ENCODE results near the gene B4GAT1.

Gene B4GAT1

GRCh38 chr11:66363187-66363601 lies 15.8 kb upstream of the B4GAT1 start:
- peaks cover 15% of the 10 kb centered on the region; the same call in 1 of the 2 replicates for H3K27me3 ChIP-seq (ENCODE audit: insufficient read depth, low read depth)
- no peak overlapping the region for H3K9ac ChIP-seq
- H3K79me2 ChIP-seq (ENCODE audit: insufficient read depth, low read depth) = no peaks in the 10 kb centered on the region
- no peak overlapping the region for H3K4me2 ChIP-seq
- H3K4me1 ChIP-seq (ENCODE audit: low read depth, poor library complexity, severe bottlenecking) = no peaks in the 10 kb centered on the region
- H3K4me3 ChIP-seq (IDR thresholded peaks at IDR 0.05; ENCODE audit: insufficient read depth, low read depth, low read length) = no peak overlapping the region
- TF ChIP-seq CTCF (conservative IDR thresholded peaks at IDR 0.05; ENCODE audit: low read depth, low read length) = no peak
- H2AFZ ChIP-seq (ENCODE audit: low read depth) = no peak overlapping the region
- H3K27ac ChIP-seq = no peak overlapping the region
- no peaks in the 10 kb centered on the region for H3K36me3 ChIP-seq (ENCODE audit: insufficient read depth)
- H4K20me1 ChIP-seq (ENCODE audit: insufficient read depth) = no peaks in the 10 kb centered on the region

GRCh38 chr11:66362481-66363147 lies 15.2 kb upstream of the B4GAT1 start:
- H4K20me1 ChIP-seq (ENCODE audit: insufficient read depth) = no peaks in the 10 kb centered on the region
- no peak overlapping the region for H2AFZ ChIP-seq (ENCODE audit: low read depth)
- H3K79me2 ChIP-seq (ENCODE audit: insufficient read depth, low read depth) = no peaks in the 10 kb centered on the region
- H3K36me3 ChIP-seq (ENCODE audit: insufficient read depth) = no peaks in the 10 kb centered on the region
- H3K4me1 ChIP-seq (ENCODE audit: low read depth, poor library complexity, severe bottlenecking) = no peaks in the 10 kb centered on the region
- no peak overlapping the region for H3K9ac ChIP-seq
- H3K4me3 ChIP-seq (IDR thresholded peaks at IDR 0.05; ENCODE audit: insufficient read depth, low read depth, low read length) = no peak overlapping the region
- no peak overlapping the region for H3K27ac ChIP-seq
- peaks cover 11% of the 10 kb centered on the region; the same call in 1 of the 2 replicates for H3K27me3 ChIP-seq (ENCODE audit: insufficient read depth, low read depth)
- no peak for TF ChIP-seq CTCF (conservative IDR thresholded peaks at IDR 0.05; ENCODE audit: low read depth, low read length)
- no peak overlapping the region for H3K4me2 ChIP-seq

- H3K27me3 ChIP-seq (ENCODE audit: insufficient read depth, low read depth) = peaks cover 3% of the 10 kb centered on the region; the same call in 1 of the 2 replicates
Observed at GRCh38 chr11:66361502-66361941, 14.1 kb upstream of the B4GAT1 start.

GRCh38 chr11:66360406-66361073 lies 13.1 kb upstream of the B4GAT1 start:
- Histone ChIP-seq H3K4me3 (IDR thresholded peaks at IDR 0.05; ENCODE audit: insufficient read depth, low read depth, low read length) (no peak overlapping the region), H3K79me2 (ENCODE audit: insufficient read depth, low read depth) (no peaks in the 10 kb centered on the region), H3K9ac (no peak overlapping the region), H2AFZ (ENCODE audit: low read depth) (no peak overlapping the region), H3K4me2 (no peak overlapping the region), H3K4me1 (ENCODE audit: low read depth, poor library complexity, severe bottlenecking) (no peaks in the 10 kb centered on the region), H4K20me1 (ENCODE audit: insufficient read depth) (no peaks in the 10 kb centered on the region), H3K36me3 (ENCODE audit: insufficient read depth) (no peaks in the 10 kb centered on the region), H3K27ac (no peak overlapping the region), H3K27me3 (ENCODE audit: insufficient read depth, low read depth) (no peaks in the 10 kb centered on the region)
- TF ChIP-seq CTCF (conservative IDR thresholded peaks at IDR 0.05; ENCODE audit: low read depth, low read length) = no peak

More at GRCh38 chr11:66361502-66361941, 14.1 kb upstream of the B4GAT1 start:
- H3K9ac ChIP-seq = no peak overlapping the region
- H3K4me2 ChIP-seq = no peak overlapping the region
- H3K36me3 ChIP-seq (ENCODE audit: insufficient read depth) = no peaks in the 10 kb centered on the region
- H3K4me3 ChIP-seq (IDR thresholded peaks at IDR 0.05; ENCODE audit: insufficient read depth, low read depth, low read length) = no peak overlapping the region
- no peaks in the 10 kb centered on the region for H4K20me1 ChIP-seq (ENCODE audit: insufficient read depth)
- H3K4me1 ChIP-seq (ENCODE audit: low read depth, poor library complexity, severe bottlenecking) = no peaks in the 10 kb centered on the region
- H3K27ac ChIP-seq = no peak overlapping the region
- H3K79me2 ChIP-seq (ENCODE audit: insufficient read depth, low read depth) = no peaks in the 10 kb centered on the region
- TF ChIP-seq CTCF (conservative IDR thresholded peaks at IDR 0.05; ENCODE audit: low read depth, low read length) = no peak
- no peak overlapping the region for H2AFZ ChIP-seq (ENCODE audit: low read depth)
